ENCODE measurements around the gene PPL.

DNA sequence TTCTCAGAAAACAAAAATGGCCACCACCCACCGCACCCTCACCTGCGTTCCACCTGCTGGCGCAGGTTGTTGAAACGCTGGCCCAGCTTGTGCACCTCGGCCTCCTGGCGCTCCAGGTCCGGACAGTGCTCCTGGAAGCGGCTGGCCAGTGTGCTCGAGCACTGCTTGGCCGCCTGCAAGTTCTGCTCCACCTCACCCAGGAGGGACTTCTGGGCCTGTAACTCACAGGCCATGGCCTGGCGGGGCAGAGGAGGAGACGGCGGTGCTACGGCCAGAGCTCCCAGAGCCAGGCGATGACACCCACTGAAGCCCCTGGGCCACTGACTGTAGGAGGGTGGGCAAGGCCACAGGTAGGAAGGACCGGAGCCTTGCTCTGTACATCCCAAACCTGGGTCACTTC lies 46.3 kb downstream of the PPL start:
- TF ChIP-seq EZH2 (IDR thresholded peaks at IDR 0.05; ENCODE audit: borderline replicate concordance, low read length), result no peak
- TF ChIP-seq, protein P1, sequence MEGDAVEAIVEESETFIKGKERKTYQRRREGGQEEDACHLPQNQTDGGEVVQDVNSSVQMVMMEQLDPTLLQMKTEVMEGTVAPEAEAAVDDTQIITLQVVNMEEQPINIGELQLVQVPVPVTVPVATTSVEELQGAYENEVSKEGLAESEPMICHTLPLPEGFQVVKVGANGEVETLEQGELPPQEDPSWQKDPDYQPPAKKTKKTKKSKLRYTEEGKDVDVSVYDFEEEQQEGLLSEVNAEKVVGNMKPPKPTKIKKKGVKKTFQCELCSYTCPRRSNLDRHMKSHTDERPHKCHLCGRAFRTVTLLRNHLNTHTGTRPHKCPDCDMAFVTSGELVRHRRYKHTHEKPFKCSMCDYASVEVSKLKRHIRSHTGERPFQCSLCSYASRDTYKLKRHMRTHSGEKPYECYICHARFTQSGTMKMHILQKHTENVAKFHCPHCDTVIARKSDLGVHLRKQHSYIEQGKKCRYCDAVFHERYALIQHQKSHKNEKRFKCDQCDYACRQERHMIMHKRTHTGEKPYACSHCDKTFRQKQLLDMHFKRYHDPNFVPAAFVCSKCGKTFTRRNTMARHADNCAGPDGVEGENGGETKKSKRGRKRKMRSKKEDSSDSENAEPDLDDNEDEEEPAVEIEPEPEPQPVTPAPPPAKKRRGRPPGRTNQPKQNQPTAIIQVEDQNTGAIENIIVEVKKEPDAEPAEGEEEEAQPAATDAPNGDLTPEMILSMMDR (IDR thresholded peaks at IDR 0.05; ENCODE audit: low read length), result no peak

Measured in OCI-LY1 (cell line).